Adrenal gland (tissue), 5 donors: Measurements from ENCODE around the gene GRIK1.

Experiments used
- POLR2A ChIP-seq, 2 donors: fragments of 450-650 bp; IDR thresholded peaks; one replicate each; pipeline ENCODE4 v1.6.1; 2017; ENCODE audit warnings: antibody characterized with exemption in 2 of 2, mild to moderate bottlenecking in 2 of 2, moderate library complexity in 1 of 2
- TF ChIP-seq, protein P1 (sequence below), 6 experiments: fragments of 450-650 bp in 4 of 6; fragments of 200-600 bp in 2 of 6; sonication (generic) in 1 of 6; IDR thresholded peaks; 1 replicate in 5 of 6; 2 replicates in 1 of 6; pipeline versions ENCODE4 v1.5.1 to v1.8.0; 2016 to 2021; ENCODE audit warnings: antibody characterized with exemption in 6 of 6, mild to moderate bottlenecking in 2 of 6, moderate library complexity in 1 of 6
- donor health status: DM: no; HTN: no; CAD: no.

DNA sequence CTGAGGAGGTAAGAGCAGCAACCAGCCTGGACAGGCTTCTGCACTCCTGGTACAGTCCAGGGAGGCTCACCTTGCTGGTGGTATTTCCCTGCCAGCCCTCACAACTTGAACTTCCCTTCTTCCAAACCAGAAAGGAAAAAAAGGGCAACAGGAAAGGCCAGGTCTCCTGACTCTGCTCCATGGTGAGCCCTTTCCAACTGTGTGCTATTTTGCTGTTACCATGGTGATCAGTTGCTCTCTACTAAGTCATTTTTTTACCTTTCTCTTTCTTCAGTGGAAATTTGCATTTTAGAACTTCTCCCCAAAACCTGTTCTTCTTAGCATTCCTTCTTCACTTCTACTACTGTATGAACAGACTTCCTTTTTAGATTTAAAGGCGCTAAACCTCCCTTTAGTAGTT is 164.3 kb downstream of the GRIK1 start:
- TF ChIP-seq, protein P1, sequence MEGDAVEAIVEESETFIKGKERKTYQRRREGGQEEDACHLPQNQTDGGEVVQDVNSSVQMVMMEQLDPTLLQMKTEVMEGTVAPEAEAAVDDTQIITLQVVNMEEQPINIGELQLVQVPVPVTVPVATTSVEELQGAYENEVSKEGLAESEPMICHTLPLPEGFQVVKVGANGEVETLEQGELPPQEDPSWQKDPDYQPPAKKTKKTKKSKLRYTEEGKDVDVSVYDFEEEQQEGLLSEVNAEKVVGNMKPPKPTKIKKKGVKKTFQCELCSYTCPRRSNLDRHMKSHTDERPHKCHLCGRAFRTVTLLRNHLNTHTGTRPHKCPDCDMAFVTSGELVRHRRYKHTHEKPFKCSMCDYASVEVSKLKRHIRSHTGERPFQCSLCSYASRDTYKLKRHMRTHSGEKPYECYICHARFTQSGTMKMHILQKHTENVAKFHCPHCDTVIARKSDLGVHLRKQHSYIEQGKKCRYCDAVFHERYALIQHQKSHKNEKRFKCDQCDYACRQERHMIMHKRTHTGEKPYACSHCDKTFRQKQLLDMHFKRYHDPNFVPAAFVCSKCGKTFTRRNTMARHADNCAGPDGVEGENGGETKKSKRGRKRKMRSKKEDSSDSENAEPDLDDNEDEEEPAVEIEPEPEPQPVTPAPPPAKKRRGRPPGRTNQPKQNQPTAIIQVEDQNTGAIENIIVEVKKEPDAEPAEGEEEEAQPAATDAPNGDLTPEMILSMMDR (IDR thresholded peaks at IDR 0.05), result no peak
- TF ChIP-seq POLR2A (IDR thresholded peaks at IDR 0.05), result no peak
